GM12878 (cell line): ENCODE results near the gene KCNK4. TPM values are rescaled to one million over a fixed set of nuclear protein-coding genes. Genes with fewer than 3 reads are reported as not detected.

Experiments used
- CEBPB ChIP-seq, 2 experiments: fragments of 150-350 bp in 1 of 2; IDR thresholded peaks; 2 replicates each; pipeline ENCODE4 v1.6.1; 2012 to 2014; ENCODE audit warnings: low read depth in 2 of 2, low read length in 2 of 2, borderline replicate concordance in 1 of 2, inconsistent platforms in 1 of 2
- CREM ChIP-seq: IDR thresholded peaks from 2 replicates; pipeline ENCODE4 v1.6.1; 2014; ENCODE audit warnings: antibody characterized with exemption, low read depth
- DPF2 ChIP-seq: fragments of 450-650 bp; IDR thresholded peaks from 2 replicates; pipeline ENCODE4 v1.6.1; 2017; ENCODE audit warnings: mild to moderate bottlenecking
- EP300 ChIP-seq, 2 experiments: fragments of 150-350 bp in 1 of 2; IDR thresholded peaks; 2 replicates each; pipeline ENCODE4 v1.6.1; 2011 to 2012; ENCODE audit warnings: low read depth in 2 of 2, low read length in 2 of 2, borderline replicate concordance in 1 of 2, improper control_type of control experiment in 1 of 2, inconsistent platforms in 1 of 2; ENCODE audit not compliant: control insufficient read depth in 1 of 2
- FOXK2 ChIP-seq: fragments of 450-650 bp; IDR thresholded peaks from 2 replicates; pipeline ENCODE4 v1.6.1; 2017; ENCODE audit warnings: mild to moderate bottlenecking, moderate library complexity
- LARP7 ChIP-seq: fragments of 450-650 bp; IDR thresholded peaks from 2 replicates; pipeline ENCODE4 v1.6.1; 2017; ENCODE audit warnings: mild to moderate bottlenecking
- MEF2A ChIP-seq: IDR thresholded peaks from 2 replicates; pipeline ENCODE4 v1.6.1; 2011; ENCODE audit warnings: low read depth, mild to moderate bottlenecking, low read length, moderate library complexity; ENCODE audit not compliant: insufficient read depth
- MYB ChIP-seq: fragments of 150-350 bp; IDR thresholded peaks from 2 replicates; pipeline ENCODE4 v1.6.1; 2014; ENCODE audit warnings: mild to moderate bottlenecking, low read depth, low read length, borderline replicate concordance
- MYC ChIP-seq: IDR thresholded peaks from 2 replicates; pipeline ENCODE4 v1.6.1; 2011; ENCODE audit warnings: mild to moderate bottlenecking, low read length, moderate library complexity, inconsistent platforms; ENCODE audit not compliant: insufficient read depth, insufficient replicate concordance, insufficient read length, severe bottlenecking
- NFIC ChIP-seq: IDR thresholded peaks from 2 replicates; pipeline ENCODE4 v1.6.1; 2012; ENCODE audit warnings: low read depth, mild to moderate bottlenecking, inconsistent platforms, low read length, moderate library complexity
- NFYA ChIP-seq: IDR thresholded peaks from 2 replicates; pipeline ENCODE4 v1.6.1; 2011; ENCODE audit warnings: low read depth, mild to moderate bottlenecking, low read length, improper control_type of control experiment, borderline replicate concordance
- NFYB ChIP-seq: IDR thresholded peaks from 2 replicates; pipeline ENCODE4 v1.6.1; 2011; ENCODE audit warnings: low read depth, mild to moderate bottlenecking, low read length, improper control_type of control experiment, moderate library complexity; ENCODE audit not compliant: insufficient read depth
- NR2F1 ChIP-seq: fragments of 450-650 bp; conservative IDR thresholded peaks from 2 replicates; pipeline ENCODE4 v1.6.1; 2017; ENCODE audit warnings: mild to moderate bottlenecking
- RAD51 ChIP-seq: fragments of 450-650 bp; IDR thresholded peaks from 2 replicates; pipeline ENCODE4 v1.6.1; 2016; ENCODE audit warnings: moderate library complexity, mild to moderate bottlenecking, inconsistent platforms
- RBBP5 ChIP-seq: fragments of 200-600 bp; sonication (generic); conservative IDR thresholded peaks from 2 replicates; pipeline ENCODE4 v1.6.1; 2016
- RCOR1 ChIP-seq: conservative IDR thresholded peaks from 2 replicates; pipeline ENCODE4 v1.6.1; 2012; ENCODE audit warnings: low read depth, low read length, improper control_type of control experiment
- RFX5 ChIP-seq: IDR thresholded peaks from 2 replicates; pipeline ENCODE4 v1.6.1; 2011; ENCODE audit warnings: low read depth, low read length, improper control_type of control experiment
- SUPT20H ChIP-seq: IDR thresholded peaks from 2 replicates; pipeline ENCODE4 v1.6.1; 2011; ENCODE audit warnings: low read depth, mild to moderate bottlenecking, low read length, moderate library complexity, borderline replicate concordance; ENCODE audit not compliant: control insufficient read depth
- TCF3 ChIP-seq: IDR thresholded peaks from 2 replicates; pipeline ENCODE4 v1.6.1; 2012; ENCODE audit warnings: low read depth, mild to moderate bottlenecking, low read length, borderline replicate concordance; ENCODE audit not compliant: insufficient read depth
- ZNF24 ChIP-seq: fragments of 450-650 bp; IDR thresholded peaks from 2 replicates; pipeline ENCODE4 v1.6.1; 2017; ENCODE audit warnings: antibody characterized with exemption, mild to moderate bottlenecking
- ZNF274 ChIP-seq: IDR thresholded peaks from one replicate; pipeline ENCODE4 v1.8.0; 2011; ENCODE audit not compliant: insufficient read length, insufficient read depth
- ZNF384 ChIP-seq: IDR thresholded peaks from 2 replicates; pipeline ENCODE4 v1.6.1; 2012; ENCODE audit warnings: low read depth, mild to moderate bottlenecking, low read length, improper control_type of control experiment, borderline replicate concordance
- polyA plus RNA-seq, 11 experiments: library from polyadenylated mRNA; depleted of rRNA in 4 of 11; unstranded in 6 of 11; stranded (reverse) in 5 of 11; fragments of >200 nt; fragmentation: Nextera tagmentation in 4 of 11; fragmentation: Illumina TruSeq in 1 of 11; extraction: Ambion mirVana in 4 of 11; extraction: Trizol in 1 of 11; gene quantifications; 1 replicate in 1 of 11; 2 replicates in 10 of 11; pipeline versions ENCODE4 v1.2.1 to v1.2.3, GENCODE V29; 2011 to 2016; ENCODE audit warnings: inconsistent platforms in 2 of 11, missing spikeins in 2 of 11, low read depth in 1 of 11
- total RNA-seq, 4 experiments: library from RNA; depleted of rRNA in 3 of 4; stranded (reverse); fragments of >200 nt in 3 of 4; fragmentation: Illumina TruSeq in 1 of 4; extraction: Trizol in 1 of 4; gene quantifications; 2 replicates each; pipeline versions ENCODE4 v1.2.1 to v1.2.3, GENCODE V29; 2013 to 2021
- TF ChIP-seq, protein P1 (sequence below): fragments of 450-650 bp; IDR thresholded peaks from 2 replicates; pipeline ENCODE4 v1.6.1; 2018; ENCODE audit warnings: mild to moderate bottlenecking, low read depth, moderate library complexity; ENCODE audit not compliant: partially characterized antibody
- TF ChIP-seq, protein P2 (sequence below): IDR thresholded peaks from 2 replicates; pipeline ENCODE4 v1.6.1; 2012; ENCODE audit warnings: low read depth, low read length, improper control_type of control experiment
- TF ChIP-seq, protein P3 (sequence below): IDR thresholded peaks from 2 replicates; pipeline ENCODE4 v1.6.1; 2012; ENCODE audit warnings: low read depth, low read length, improper control_type of control experiment

Gene KCNK4
- total and polyA plus RNA-seq, 10 of the 15 experiments (the other 5 are each of a cell fraction or from before 2014, with no cell fraction given) = 0.04 TPM; not detected in 9

DNA sequence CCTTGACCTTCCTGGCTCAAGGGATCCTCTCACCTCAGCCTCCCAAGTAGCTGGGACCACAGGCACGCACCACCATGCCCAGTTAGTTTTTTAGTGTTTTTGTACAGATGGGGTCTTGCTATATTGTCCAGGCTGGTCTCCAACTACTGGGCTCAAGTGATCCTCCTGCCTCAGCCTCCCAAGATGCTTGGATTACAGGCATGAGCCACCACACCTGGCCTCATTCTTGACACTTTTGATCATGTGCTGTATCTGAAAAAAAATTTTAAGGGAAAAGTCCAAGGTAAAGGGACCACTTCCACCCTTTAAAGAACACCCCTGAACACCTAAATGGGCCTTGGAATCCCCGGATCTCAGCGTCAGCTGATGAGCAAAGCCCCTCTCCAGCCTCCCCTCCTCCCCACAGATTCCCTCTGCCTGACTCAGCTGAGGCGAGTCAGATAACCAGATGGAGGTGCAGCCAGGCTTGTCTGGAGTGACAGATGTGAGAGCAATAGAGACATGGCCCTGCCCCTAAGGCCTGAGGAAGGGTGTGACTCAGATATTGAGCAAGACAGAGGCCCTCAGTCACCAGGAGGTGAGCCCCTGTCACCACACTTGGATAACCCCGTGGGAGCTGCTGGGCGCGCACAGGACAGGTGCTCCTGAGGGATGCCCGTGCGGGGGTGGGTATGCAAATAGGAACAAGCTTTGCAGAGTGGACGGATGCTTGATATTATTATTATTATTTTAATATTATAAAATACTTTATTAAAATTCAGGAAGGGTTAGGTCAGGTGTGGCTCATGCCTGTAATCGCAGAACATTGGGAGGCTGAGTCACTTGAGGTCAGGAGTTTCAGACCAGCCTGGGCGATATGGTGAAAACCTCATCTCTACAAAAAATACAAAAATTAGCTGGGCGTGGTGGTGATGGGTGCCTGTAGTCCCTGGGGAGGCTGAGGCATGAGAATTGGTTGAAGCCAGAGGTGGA lies 43.9 kb downstream of the KCNK4 start (continued):
- TF ChIP-seq, protein P1, sequence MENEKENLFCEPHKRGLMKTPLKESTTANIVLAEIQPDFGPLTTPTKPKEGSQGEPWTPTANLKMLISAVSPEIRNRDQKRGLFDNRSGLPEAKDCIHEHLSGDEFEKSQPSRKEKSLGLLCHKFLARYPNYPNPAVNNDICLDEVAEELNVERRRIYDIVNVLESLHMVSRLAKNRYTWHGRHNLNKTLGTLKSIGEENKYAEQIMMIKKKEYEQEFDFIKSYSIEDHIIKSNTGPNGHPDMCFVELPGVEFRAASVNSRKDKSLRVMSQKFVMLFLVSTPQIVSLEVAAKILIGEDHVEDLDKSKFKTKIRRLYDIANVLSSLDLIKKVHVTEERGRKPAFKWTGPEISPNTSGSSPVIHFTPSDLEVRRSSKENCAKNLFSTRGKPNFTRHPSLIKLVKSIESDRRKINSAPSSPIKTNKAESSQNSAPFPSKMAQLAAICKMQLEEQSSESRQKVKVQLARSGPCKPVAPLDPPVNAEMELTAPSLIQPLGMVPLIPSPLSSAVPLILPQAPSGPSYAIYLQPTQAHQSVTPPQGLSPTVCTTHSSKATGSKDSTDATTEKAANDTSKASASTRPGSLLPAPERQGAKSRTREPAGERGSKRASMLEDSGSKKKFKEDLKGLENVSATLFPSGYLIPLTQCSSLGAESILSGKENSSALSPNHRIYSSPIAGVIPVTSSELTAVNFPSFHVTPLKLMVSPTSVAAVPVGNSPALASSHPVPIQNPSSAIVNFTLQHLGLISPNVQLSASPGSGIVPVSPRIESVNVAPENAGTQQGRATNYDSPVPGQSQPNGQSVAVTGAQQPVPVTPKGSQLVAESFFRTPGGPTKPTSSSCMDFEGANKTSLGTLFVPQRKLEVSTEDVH = no peak
- TF ChIP-seq RBBP5 (no peak), NFYB (no peak), ZNF384 (peak; percentile 26; the same call in 1 of the 2 replicates), SUPT20H (no peak), MYB (no peak), NFYA (no peak), DPF2 (peak; percentile 73), CEBPB (IDR thresholded peaks at IDR 0.05; ENCODE audit: borderline replicate concordance in 1 of 2, low read depth in 2 of 2, low read length in 2 of 2) (peak in 1 of 2 experiments; percentile 94; a peak in 2 of 4 replicates), ZNF274 (no peak), RCOR1 (no peak), NR2F1 (peak; percentile 87), EP300 (IDR thresholded peaks at IDR 0.05; ENCODE audit: borderline replicate concordance in 1 of 2, control insufficient read depth in 1 of 2, low read depth in 2 of 2, low read length in 2 of 2) (no peak), RFX5 (no peak), TCF3 (peak; percentile 47; the same call in 1 of the 2 replicates), MEF2A (no peak), ZNF24 (no peak), FOXK2 (no peak), NFIC (peak; percentile 18; the same call in 1 of the 2 replicates), CREM (peak; percentile 68; the same call in 1 of the 2 replicates), MYC (no peak), RAD51 (0 out of 2 replicates have a peak, but pooled peaks have one; percentile 14), LARP7 (no peak)
- TF ChIP-seq, protein P2, sequence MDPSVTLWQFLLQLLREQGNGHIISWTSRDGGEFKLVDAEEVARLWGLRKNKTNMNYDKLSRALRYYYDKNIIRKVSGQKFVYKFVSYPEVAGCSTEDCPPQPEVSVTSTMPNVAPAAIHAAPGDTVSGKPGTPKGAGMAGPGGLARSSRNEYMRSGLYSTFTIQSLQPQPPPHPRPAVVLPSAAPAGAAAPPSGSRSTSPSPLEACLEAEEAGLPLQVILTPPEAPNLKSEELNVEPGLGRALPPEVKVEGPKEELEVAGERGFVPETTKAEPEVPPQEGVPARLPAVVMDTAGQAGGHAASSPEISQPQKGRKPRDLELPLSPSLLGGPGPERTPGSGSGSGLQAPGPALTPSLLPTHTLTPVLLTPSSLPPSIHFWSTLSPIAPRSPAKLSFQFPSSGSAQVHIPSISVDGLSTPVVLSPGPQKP = no peak
- TF ChIP-seq, protein P3, sequence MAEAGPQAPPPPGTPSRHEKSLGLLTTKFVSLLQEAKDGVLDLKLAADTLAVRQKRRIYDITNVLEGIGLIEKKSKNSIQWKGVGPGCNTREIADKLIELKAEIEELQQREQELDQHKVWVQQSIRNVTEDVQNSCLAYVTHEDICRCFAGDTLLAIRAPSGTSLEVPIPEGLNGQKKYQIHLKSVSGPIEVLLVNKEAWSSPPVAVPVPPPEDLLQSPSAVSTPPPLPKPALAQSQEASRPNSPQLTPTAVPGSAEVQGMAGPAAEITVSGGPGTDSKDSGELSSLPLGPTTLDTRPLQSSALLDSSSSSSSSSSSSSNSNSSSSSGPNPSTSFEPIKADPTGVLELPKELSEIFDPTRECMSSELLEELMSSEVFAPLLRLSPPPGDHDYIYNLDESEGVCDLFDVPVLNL = no peak
